SK-N-DZ (cell line): ENCODE results near the gene RASL11B. TPM values are rescaled to one million over a fixed set of nuclear protein-coding genes. Genes with fewer than 3 reads are reported as not detected.
A peak's percentile ranks its signal among the peaks of the same experiment; 100 is the strongest.
"Not testable (repeated sequence)": the region's sequence is repeated elsewhere in the genome, so short reads cannot be mapped to it uniquely, and the experiment has no call there.

ENCODE experiments used
- DNase-seq: peaks from one replicate; pipeline ENCODE4 v3.0.0-alpha.2; 2015; ENCODE audit warnings: low spot score
- polyA plus RNA-seq, 2 experiments: library from polyadenylated mRNA; depleted of rRNA; stranded (reverse); fragments of >200 nt; gene quantifications; 2 replicates each; pipeline ENCODE4 v1.2.3, GENCODE V29; 2014

RASL11B gene, protein sequence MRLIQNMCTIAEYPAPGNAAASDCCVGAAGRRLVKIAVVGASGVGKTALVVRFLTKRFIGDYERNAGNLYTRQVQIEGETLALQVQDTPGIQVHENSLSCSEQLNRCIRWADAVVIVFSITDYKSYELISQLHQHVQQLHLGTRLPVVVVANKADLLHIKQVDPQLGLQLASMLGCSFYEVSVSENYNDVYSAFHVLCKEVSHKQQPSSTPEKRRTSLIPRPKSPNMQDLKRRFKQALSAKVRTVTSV
- polyA plus RNA-seq (2014; cell fraction: cytosol; rRNA removed), result 5.2 and 7.1 TPM in 2 replicates
- polyA plus RNA-seq (2014; cell fraction: nucleus; rRNA removed), result 6.7 and 6.9 TPM in 2 replicates

DNA sequence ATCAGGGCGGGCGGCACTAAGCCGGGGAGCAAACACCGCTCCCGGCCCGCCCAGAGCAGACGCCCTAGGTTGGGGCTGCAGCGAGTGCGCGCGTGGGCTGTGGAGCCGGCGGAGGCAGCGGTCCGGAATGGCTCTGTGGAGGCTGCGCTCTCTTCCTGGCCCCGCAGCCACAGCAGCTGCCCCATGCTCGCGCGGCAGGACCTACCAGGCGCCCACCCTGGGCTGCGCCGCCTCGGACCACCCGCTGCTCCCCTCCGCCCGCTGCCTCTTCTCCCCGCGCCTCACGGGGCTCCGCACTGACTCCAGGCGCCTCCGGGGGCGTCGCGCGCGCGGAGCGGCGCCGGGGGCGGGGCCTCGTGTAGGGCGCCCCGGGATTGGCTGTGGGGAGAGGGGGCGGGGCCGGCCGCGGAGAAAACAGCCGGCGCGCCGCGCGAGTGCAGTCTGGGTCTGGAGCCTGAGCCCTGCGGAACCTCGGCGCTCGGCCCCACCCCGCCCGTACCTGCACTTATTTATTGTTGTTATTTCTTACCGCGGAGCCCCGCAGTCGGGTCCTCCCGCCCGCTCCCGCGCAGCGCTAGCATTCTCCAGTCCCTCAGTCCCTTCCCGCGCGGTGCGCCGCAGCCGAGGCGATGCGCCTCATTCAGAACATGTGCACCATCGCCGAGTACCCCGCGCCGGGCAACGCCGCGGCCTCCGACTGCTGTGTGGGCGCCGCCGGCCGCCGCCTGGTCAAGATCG is at the start of gene RASL11B:
RASL11B (plus strand) TSS at position 439 of the 738 bp plus-strand sequence; CDS start at position 630, 191 bp downstream.
- peak; percentile 82 for DNase-seq

DNA sequence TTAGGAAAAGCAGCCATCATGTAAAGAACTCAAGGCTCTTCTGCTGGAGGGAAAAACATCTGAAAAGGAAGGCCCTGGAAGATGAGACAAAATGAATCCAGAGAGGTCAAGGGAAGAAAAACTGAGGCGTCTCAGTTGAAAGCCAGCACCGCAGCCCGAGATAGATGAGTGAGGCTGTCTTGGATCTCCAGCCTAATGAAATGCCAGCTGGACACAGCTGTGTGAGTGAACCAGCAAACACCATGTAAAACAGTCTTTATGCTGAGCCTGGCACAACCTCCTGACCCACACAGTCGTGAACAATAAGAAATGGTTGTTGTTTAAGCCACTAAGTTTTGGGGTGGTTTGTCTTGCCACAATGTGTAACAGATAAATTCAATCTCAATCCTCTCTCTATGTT is 48.6 kb upstream of the RASL11B start:
- DNase-seq, result no peak

DNA sequence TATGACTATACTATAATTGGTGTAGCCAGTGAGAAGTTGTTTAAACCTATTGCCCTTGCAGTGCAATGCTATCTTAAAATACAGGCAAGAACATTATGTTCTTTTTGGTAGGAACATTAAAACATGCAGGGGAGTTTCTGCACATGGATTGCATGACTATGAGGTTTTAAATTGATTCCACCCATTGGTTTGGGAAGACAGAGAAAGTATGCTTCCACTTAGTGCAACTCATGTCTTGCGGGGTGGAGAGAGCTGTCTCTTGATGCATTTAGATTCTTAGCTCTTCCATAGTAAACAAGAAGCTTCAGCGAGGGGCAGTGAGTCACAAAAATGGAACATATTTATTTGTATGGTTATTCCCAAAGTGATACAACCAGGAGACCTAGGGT is 39.5 kb upstream of the RASL11B start:
- no peak for DNase-seq

DNA sequence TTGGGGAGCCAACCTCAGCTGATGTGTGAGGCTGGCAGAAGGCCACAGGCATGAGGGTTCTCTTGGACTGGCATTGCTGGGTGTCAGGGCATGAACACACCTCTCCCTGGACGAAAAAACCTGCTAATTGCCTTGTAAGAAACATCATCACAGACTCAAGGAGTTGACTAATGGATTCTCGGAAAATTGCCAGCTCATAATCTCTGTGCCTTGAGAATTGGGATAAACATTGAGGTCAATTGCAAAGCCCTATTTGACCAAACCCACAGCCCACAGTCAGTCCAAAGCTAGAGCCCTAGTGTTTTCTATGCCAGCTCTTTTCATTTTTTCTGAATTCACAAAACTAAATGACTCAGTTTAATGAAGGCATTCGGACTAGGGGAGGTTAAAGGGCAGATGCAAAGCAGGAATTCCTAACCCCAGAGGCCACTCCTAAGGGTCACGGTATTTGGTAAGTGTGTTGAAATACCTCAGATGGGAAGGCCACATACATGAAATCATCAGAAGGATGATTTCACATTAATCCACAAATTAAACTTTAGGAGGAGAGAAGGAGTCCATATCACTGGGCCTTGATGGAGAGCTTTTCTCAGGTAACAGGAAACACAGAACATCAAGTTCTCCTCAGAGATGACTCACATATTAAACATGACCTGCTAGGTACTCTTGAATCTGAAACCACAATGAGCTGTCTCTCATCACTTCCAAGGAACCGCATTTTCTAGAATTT is 39.0 kb upstream of the RASL11B start:
- no peak for DNase-seq

DNA sequence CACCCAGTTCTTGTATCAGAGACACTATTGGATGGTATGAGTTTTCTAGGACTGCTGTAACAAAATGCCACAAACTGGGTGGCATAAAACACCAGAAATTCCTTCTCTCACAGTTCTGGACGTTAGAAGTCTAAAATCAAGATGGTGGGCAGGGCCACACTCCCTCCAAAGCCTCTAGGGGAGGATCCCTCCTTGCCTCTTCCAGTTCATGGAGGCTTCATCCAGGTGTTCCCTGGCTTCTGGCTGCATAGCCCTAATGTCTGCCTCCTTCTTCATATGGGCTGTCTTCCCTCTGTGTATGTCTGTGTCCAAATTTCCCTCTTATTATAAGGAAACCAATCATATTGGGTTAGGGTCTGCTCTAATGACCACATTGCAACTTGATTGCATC is 38.4 kb upstream of the RASL11B start:
- DNase-seq, result no peak

DNA sequence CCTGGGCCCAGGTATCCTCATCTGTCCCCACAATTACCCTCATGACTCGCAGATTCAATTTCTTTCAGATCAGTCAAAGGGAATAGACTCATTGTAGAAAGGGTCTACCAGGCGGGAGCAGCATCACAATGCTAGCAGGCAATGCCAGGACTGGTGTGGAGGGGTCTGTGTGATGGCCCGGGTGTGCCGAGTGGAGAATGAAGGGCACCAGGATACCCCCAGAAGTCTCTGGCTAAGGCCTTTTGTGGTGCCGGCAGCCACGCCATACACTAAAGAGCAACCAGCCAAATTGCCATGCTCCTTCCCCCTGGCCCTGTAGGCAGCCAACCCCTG is 37.9 kb upstream of the RASL11B start:
- no peak for DNase-seq

DNA sequence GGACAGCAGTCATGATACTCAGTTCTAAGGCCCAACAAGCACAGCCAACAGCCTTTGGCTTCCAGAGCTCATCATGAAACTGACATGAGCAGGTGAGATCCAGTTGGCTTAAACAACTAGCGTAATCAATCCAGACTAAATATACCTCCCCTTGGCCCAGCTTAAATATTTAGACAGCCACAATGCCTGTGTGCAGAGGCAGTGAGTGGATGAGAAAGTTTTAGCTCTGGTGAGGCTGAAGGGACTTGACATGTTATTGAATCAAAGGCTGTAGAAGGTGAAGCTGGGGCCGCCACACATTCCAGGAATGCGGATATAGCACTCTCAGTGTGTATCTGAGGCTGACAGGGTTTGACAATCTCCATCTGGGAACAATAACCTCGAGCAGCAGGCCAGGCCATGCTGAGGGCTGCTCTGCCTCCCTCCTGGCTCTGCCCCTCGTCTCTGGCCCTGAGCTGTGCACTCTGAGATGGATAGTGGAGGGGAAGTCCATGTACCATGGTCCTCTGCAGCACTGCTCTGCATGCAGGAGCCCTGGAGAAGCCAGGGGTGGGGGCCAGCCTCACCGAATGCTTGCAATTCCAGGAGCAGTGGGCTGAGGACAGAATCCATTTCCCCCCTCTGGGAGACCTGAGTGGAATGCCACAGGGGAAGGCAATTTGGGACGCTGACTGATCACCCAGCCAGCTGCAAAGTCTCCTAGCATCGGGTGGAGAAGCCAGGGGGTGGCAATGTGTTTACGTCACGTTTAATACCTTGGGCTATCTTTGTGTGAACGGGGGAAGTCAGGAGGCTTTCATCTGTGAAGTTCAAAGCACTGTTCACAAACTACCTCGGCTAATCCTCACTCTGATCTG is 37.3 kb upstream of the RASL11B start:
- DNase-seq, result peak; percentile 53

DNA sequence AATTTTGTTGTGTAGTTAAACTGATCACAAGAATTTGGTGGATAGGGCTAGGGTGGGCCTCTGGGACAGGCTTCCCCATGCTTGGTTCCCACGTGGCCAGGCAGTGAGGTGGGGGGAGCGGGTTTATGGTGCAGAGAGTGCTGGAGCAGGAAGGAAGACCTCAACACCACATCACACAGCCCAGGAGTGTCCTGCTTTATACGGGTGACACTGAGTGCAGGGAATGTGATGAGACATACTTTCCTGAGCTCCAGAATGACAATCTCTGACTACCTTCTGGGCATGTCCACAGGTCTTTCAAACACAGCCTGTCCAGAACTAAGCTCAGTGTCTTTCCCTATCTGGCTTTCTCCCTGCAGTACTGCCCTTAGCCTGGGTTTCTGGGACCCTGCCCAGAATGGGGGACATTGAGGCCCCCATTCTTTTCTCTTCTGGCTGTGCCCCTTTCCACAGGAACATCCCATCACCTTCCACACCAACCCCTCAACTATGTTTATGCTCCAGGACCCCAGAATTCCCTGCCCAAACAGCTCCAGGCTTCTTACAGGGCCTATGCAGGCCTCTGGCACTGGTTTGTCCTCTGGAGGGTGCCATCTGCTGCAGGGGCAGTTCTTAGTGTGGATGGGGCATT is 36.5 kb upstream of the RASL11B start:
- DNase-seq, result no peak

DNA sequence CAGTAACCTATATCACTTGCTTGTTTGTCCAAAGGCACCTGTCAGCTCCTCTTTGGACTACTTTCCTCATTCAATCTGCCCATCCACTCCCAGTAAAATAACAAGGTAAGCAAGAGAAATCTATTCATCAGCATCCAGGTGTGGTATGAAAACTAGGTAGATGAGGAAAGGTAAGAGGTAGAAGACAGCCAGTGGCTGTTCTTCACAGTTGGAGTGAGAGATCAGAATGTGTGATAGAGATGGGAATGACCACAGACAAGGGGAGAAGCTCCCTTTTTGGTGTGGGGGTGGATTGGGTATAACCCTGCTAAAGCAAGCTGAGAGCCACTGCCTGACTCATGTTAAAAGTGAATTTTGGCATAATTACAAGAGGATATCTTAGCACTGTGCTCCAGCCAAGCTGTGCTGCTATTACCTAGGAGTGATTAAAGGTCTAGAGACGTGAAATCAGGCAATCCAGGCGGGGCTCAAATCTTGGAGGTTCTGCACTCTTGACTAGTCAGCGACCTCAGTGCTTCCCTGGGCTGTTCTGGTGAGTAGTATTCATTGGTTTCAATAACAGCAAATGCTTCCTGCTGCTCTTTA is 28.1 kb upstream of the RASL11B start:
- DNase-seq, result no peak

DNA sequence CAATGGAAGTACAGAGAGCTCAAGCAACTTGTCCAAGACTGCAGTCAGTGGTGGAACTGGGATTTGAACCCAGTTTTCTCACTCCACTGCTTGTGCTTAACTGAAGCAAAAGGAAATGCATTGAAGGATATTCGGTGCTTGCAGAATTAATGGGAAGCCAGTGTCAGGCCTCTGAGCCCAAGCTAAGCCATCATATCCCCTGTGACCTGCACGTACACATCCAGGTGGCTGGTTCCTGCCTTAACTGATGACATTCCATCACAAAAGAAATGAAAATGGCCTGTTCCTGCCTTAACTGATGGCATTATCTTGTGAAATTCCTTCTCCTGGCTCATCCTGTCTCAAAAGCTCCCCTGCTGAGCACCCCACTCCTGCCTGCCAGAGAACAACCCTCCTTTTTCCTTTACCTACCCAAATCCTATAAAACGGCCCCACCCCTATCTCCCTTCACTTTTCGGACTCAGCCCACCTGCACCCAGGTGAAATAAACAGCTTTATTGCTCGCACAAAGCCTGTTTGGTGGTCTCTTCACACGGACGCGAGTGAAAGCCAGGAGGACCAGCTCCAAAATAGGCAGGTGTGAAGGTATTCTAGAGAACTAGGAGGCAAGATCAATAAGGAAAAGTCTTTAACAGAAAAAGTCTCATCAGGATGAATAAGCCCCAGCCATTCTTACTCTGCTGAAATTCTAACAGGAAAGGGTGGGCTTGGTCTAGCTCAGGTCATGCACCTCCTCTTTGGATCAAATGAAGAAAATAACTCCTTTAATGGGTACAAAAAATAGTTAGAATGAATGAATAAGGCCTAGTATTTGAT is 27.3 kb upstream of the RASL11B start:
- not testable (repeated sequence) for DNase-seq

DNA sequence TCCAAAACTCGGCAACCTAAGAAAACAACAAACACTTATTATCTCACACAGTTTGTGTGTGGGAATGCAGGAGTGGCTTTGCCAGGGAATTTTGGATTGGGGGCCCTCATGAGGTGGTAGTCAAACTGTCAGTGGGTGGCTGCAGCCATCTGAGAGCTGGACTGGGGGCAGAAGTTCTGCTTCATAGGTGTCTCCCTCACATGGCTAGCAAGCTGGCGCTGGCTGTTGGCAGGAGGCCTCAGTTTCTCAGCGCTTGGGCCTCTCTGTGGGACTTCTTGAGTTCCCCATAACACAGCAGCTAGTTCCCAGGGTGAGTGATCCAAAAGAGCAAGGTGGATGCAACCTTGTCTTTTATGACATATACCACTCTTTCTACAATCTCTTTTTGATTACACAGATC is 26.0 kb upstream of the RASL11B start:
- no peak for DNase-seq

DNA sequence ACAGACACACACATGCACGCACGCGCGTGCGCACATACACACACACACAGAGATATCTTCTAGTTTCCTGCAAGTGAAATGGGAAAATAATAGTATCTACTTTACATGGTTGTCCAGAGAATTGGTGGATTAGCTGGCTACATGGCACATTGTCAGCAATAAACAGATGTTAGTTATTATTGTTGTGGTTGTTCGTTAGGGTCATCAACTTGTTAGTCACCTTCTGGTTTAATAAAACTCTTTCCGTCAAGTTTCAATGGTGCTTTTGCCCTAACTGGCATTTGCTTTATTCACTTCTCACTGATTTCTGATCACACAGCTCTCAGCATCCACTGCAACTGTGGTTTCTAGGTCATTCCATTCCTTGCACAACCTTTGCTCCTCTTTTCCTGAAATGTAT is 25.4 kb upstream of the RASL11B start:
- no peak for DNase-seq

DNA sequence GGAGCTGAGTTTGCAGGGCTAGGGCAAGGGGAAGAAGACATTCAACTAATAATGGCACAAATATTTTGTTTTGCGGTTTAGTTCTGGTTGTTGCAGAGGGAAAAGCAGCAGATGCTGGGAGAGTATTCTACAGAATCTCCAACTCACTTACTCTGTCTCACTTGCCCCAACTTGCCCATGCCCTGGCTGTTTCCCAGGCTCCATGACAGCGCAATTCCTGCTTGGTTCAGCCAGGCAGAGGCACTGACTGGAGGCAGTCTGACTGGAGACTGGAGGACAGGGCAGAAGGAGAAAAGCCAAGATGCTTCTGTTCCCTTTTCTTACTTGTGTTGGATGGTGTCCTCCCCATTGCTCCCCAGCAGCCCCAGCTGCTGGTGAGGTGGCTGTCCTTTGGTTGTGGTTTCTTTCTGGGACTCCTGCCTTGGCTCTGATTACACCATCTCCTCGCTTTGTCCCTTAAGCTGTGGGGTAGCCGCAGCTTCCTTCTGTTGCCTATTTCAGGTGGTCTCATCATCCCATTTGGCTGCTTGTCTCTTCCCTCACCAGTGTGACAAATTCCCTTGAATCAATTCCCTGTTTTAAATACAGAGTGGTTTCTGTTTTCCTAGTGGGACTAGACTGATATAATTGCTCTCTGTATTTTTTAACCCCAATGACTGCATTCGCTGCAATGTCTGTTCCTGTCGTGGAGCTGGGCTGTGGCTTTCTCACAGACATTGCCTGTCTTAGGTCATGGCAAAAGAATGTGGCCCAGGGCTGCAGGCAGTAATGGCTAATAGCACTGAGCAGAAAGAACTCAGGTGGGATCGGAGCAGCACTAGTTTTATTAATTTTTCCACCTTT is 24.2 kb upstream of the RASL11B start:
- DNase-seq, result no peak

DNA sequence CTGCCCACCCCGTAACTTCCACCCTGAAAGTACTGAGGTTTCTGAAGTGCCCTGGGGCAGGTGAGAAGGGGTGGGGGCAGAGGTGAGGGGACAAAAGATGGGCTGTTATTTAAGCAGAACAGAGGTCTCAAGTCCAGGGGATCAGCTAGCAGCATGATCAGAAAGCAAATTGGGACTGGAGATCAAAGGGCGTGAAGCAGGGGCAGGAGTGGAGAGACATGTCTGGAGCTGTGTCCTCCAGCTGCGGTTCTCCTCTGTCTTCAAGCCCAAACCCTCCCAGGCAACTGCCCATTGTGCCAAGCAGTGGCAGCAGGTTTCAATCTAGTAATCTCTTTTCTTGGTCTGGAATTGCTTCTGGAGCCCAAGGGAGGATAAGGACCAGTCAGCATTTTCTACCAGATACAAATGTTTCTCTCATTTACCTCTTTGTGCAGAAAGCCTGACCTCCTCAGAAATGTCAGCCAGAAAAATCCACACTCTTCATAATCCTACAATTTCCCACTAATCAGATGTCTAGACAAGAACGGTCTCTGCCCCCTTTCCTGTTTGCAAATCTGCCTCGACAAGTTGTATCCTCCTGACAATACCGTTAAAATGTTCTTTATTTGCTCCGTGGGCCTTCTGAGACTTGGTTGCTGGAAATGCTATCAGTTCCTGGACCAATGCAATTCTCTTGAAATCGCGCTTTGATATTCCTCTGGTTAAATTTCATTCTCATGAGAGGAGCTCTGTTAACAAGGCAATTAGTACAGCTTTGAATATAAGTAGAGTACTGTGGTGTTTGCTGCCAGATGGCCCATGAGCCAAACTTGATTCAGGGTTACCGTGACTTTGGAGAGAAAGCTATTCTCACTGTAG is 23.2 kb upstream of the RASL11B start:
- DNase-seq, result no peak

DNA sequence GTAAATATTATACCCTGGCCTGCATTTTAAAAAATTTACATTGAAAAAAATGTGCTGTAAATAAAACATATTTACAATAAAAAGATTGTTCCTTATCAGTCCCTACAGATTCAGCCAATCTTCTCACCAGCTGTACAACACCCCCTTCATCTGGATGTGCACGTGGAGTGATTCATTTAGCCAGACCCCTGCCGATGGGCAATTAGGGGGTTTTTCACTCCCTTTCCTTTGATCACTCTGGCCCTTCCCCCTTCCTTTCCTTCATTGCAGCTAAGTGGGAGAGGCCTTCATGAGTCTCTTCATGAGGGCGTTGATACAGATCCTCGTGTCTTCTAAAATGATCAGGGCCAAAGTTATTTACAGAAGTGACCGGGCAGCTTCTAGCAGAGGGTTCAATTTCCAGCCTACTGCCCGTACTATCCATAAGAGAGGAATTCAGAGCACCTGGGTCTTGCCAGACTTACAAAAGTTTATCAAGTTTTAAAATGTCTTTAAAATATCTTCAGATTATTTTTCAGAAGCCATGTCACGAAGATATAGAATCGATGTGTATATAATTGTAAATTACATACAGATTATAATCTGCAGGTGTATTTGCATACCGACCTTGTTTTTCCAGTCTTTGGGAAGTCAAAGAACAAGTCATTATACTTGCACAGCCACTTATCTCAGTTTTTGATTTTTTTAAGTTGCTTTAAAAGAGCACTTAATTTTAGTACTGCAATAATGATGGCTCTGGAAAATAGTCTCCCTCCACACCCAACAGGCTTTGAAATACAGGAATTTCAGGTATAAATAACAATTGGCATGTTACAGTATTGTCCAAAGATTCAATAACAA is 21.4 kb upstream of the RASL11B start:
- DNase-seq, result no peak

DNA sequence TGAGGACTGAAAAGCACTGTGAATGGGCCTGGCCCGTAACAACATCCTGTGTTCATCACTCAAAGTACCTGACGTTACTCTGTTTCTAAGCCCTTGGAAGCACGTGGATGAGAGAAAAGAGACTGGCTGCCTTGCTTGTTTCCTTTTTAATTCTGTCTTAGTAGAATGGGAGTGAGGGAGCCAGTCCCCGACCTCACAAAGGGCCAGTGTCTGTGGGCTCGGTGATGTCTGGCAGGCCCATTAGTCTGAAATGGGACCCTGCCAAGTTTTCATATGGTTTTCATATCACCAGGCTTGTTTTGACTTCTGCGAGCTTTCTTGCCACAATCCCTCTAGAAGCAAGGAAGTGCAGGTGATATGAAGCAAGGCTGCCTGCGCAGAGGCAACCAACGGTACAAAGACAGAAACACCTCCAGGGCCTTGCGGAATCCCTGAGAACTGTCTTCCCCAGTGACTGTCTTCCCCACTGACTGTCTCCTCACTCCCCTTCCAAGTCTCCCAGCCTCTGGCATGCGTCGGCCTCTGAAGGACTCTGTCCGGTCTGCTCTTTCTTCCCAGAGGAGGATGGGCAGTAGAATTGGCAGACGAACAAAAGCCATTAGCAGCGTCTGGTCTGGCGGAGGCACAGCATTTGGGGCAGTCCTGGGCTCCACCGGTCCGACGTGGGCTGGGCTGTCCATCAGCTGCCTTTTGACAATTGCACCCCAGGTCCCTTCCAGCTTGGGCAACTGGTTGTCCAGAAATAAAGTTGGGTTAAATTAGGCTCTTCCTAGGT is 20.2 kb upstream of the RASL11B start:
- no peak for DNase-seq
